Parathyroid adenoma (tissue), 2 donors: ENCODE results near the gene OXA1L.

ENCODE experiments used
- H2AFZ ChIP-seq: fragments of 300-600 bp; sonication (generic); one replicate; pipeline ENCODE4 v1.7.0; 2017; ENCODE audit warnings: antibody characterized with exemption, mild to moderate bottlenecking
- H3K27ac ChIP-seq: fragments of 300-600 bp; sonication (generic); one replicate; pipeline ENCODE4 v1.7.0; 2017
- H3K27me3 ChIP-seq: fragments of 300-600 bp; sonication (generic); one replicate; pipeline ENCODE4 v1.7.0; 2017; ENCODE audit warnings: low read length; ENCODE audit not compliant: control insufficient read depth, insufficient read depth
- H3K36me3 ChIP-seq: fragments of 300-600 bp; sonication (generic); one replicate; pipeline ENCODE4 v1.7.0; 2017; ENCODE audit warnings: low read length; ENCODE audit not compliant: control insufficient read depth, insufficient read depth
- H3K4me1 ChIP-seq: fragments of 300-600 bp; sonication (generic); one replicate; pipeline ENCODE4 v1.7.0; 2017; ENCODE audit warnings: control low read depth
- H3K4me2 ChIP-seq: fragments of 300-600 bp; sonication (generic); one replicate; pipeline ENCODE4 v1.7.0; 2017; ENCODE audit warnings: low read length
- H3K4me3 ChIP-seq: fragments of 300-600 bp; sonication (generic); one replicate; pipeline ENCODE4 v1.7.0; 2017; ENCODE audit warnings: low read depth, low read length
- H3K79me2 ChIP-seq: fragments of 300-600 bp; sonication (generic); one replicate; pipeline ENCODE4 v1.7.0; 2017; ENCODE audit warnings: control low read depth
- H3K9ac ChIP-seq: fragments of 300-600 bp; sonication (generic); one replicate; pipeline ENCODE4 v1.7.0; 2017; ENCODE audit warnings: mild to moderate bottlenecking
- H3K9me3 ChIP-seq: fragments of 300-600 bp; sonication (generic); one replicate; pipeline ENCODE4 v1.7.0; 2017; ENCODE audit warnings: low read length; ENCODE audit not compliant: control insufficient read depth
- TF ChIP-seq, protein P1 (sequence below): fragments of 300-600 bp; sonication (generic); IDR thresholded peaks from one replicate; pipeline ENCODE4 v1.7.0; 2017; ENCODE audit warnings: antibody characterized with exemption, mild to moderate bottlenecking
- donor health status: primary hyperparathyroidism.

OXA1L gene

DNA sequence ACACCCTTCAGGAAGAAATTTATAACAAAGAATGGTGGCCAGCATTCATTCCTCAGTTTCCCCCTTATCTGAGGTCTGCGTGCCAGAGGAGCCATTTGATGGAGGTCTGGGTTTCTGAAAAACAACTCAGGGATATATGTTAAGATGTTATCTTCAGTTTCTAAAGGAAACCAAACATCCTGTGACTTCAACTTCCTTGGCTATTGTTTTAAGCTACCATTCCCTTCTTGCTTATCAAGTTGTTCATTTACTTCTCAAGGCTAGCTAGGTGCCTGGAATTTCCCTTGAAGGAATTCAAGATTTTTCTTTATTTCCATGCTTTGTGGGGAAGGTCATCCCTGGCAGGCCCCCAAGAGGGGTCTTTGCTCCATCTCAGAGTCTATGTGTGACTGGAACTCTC is 27.1 kb upstream of the OXA1L start:
- Histone ChIP-seq H3K36me3 (no peaks in the 10 kb centered on the region), H3K9ac (no peak overlapping the region), H3K79me2 (no peaks in the 10 kb centered on the region), H3K9me3 (no peaks in the 10 kb centered on the region), H3K4me3 (no peak overlapping the region), H2AFZ (no peak overlapping the region), H3K27me3 (no peaks in the 10 kb centered on the region), H3K4me1 (no peaks in the 10 kb centered on the region), H3K27ac (no peak overlapping the region), H3K4me2 (no peak overlapping the region)
- TF ChIP-seq, protein P1, sequence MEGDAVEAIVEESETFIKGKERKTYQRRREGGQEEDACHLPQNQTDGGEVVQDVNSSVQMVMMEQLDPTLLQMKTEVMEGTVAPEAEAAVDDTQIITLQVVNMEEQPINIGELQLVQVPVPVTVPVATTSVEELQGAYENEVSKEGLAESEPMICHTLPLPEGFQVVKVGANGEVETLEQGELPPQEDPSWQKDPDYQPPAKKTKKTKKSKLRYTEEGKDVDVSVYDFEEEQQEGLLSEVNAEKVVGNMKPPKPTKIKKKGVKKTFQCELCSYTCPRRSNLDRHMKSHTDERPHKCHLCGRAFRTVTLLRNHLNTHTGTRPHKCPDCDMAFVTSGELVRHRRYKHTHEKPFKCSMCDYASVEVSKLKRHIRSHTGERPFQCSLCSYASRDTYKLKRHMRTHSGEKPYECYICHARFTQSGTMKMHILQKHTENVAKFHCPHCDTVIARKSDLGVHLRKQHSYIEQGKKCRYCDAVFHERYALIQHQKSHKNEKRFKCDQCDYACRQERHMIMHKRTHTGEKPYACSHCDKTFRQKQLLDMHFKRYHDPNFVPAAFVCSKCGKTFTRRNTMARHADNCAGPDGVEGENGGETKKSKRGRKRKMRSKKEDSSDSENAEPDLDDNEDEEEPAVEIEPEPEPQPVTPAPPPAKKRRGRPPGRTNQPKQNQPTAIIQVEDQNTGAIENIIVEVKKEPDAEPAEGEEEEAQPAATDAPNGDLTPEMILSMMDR, result no peak

DNA sequence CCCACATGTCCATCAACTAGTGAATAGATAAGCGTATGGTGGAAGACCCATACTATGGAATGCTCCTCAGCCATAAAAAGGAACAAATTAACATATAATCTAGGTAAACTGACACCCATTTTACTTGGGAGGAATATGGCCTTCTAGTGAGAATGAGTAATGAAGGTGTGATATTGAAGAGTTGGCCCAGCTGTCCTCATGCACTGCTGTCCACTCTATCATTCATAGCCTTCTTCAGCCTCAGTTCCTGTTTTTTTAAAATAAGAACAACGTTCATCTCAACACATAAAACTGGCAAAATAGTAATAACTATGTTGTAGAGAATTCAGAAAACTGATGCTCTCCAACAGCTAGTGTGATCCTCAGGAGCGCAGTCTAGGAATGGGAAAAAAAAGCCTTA is 26.5 kb upstream of the OXA1L start:
- H3K36me3 ChIP-seq, result no peaks in the 10 kb centered on the region
- H3K27me3 ChIP-seq, result no peaks in the 10 kb centered on the region
- H3K9ac ChIP-seq, result no peak overlapping the region
- H3K27ac ChIP-seq, result no peak overlapping the region
- no peaks in the 10 kb centered on the region for H3K9me3 ChIP-seq
- H3K4me1 ChIP-seq, result no peaks in the 10 kb centered on the region
- no peak overlapping the region for H3K4me3 ChIP-seq
- TF ChIP-seq, protein P1, result no peak
- H3K4me2 ChIP-seq, result no peak overlapping the region
- no peaks in the 10 kb centered on the region for H3K79me2 ChIP-seq
- no peak overlapping the region for H2AFZ ChIP-seq

DNA sequence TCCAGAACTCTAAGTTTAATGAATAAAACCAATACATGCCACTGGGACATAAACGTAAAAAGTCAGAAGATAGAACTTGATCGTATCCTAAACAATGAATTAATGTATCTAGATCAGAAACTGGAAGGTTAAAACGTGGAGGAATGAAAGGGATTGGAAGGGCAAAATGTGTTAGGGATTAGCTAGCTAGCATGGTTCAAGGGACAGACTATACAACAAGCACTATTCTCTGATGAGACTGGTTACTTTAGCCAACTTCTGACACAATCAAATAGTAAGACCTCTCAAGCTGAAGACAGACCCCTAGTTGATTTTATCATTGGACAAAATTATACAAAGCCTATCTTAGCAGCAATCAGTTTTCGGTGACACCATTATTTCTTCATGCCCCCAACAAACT is 18.7 kb upstream of the OXA1L start:
- TF ChIP-seq, protein P1, result no peak

DNA sequence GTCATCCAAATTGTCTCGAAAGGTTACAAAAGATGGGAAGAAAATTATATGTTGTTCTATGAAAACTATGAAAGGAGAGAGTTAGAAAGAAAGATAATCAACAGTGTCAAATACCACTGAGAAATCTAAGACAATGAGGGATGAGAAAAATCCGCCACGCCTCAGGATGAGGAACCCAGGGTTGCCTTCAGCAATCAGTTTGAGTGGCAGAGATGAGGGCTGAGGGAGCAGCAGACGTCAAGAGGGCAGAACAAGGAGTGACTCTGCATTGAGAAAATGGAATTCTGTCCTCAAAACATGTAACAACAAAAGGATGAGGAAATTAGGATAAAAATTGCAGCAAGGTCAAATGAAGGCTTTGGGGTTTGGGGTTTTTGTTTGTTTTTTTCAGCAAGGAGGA is 18.3 kb upstream of the OXA1L start:
- TF ChIP-seq, protein P1, result no peak
- Histone ChIP-seq H3K4me3 (no peak overlapping the region), H3K27me3 (no peaks in the 10 kb centered on the region), H2AFZ (peak overlapping the region; percentile 66), H3K79me2 (no peaks in the 10 kb centered on the region), H3K4me2 (no peak overlapping the region), H3K36me3 (no peaks in the 10 kb centered on the region), H3K27ac (no peak overlapping the region), H3K9ac (no peak overlapping the region), H3K4me1 (no peaks in the 10 kb centered on the region), H3K9me3 (no peaks in the 10 kb centered on the region)

More for the DNA sequence above, 18.7 kb upstream of the OXA1L start:
- H3K9ac ChIP-seq, result no peak overlapping the region
- no peak overlapping the region for H3K27ac ChIP-seq
- no peaks in the 10 kb centered on the region for H3K36me3 ChIP-seq
- H3K4me3 ChIP-seq, result no peak overlapping the region
- H3K27me3 ChIP-seq, result no peaks in the 10 kb centered on the region
- H3K79me2 ChIP-seq, result no peaks in the 10 kb centered on the region
- H3K4me2 ChIP-seq, result no peak overlapping the region
- no peak overlapping the region for H2AFZ ChIP-seq
- no peaks in the 10 kb centered on the region for H3K9me3 ChIP-seq
- H3K4me1 ChIP-seq, result no peaks in the 10 kb centered on the region

DNA sequence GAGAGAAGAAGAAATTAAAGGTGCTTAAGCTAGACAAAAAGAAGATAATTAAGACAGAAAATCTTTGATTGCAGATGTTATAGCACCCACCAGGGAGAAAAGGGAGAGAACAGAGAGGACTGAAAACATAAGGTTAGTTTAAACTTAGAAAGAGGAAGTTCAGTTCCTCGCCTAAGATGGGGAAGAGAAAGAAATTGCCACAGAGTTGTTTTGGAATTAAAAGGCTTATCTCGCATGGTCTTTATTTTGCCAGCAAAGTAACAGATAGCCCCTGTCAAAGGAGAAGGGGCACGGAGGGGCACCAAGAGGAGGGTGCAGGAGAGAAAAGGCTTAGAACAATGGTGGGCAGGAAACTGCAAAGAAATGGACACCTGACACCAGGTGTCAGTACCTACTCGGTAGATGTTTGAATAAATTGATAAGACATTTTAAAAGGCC is 17.8 kb upstream of the OXA1L start:
- no peak overlapping the region for H3K4me3 ChIP-seq
- H3K4me2 ChIP-seq, result no peak overlapping the region
- no peaks in the 10 kb centered on the region for H3K79me2 ChIP-seq
- TF ChIP-seq, protein P1, result peak; percentile 18
- no peak overlapping the region for H3K9ac ChIP-seq
- H3K27ac ChIP-seq, result peak overlapping the region; percentile 4
- no peaks in the 10 kb centered on the region for H3K36me3 ChIP-seq
- H3K4me1 ChIP-seq, result no peaks in the 10 kb centered on the region
- peak overlapping the region; percentile 66 for H2AFZ ChIP-seq
- no peaks in the 10 kb centered on the region for H3K9me3 ChIP-seq
- H3K27me3 ChIP-seq, result no peaks in the 10 kb centered on the region
